Frontal cortex (tissue), 4 donors: ENCODE data around the gene KCNQ1. TPM values are rescaled to one million over a fixed set of nuclear protein-coding genes. Genes with fewer than 3 reads are reported as not detected.

Source experiments
- DNase-seq, 2 donors: peaks; one replicate each; pipeline ENCODE4 v3.0.0; 2012; ENCODE audit warnings: low spot score in 2 of 2
- FAIRE-seq: peaks from 2 replicates; lab custom pipeline; 2012; peaks lifted over from hg19 to GRCh38; lab: Jason Lieb, UNC
- small RNA-seq: library from RNA; depleted of rRNA; stranded (forward); fragments of <200 nt; gene quantifications from one replicate; pipeline ENCODE3, GENCODE V24; 2014
- total RNA-seq: library from RNA; depleted of rRNA; stranded (reverse); fragments of >200 nt; gene quantifications from one replicate; pipeline ENCODE4 v1.2.3, GENCODE V29; 2014
- donor health status: control.
- donor health status: control.
- donor health status: control.

Gene KCNQ1
- total RNA-seq, 1 donor from 2014 or later, result under 0.01 TPM

DNA sequence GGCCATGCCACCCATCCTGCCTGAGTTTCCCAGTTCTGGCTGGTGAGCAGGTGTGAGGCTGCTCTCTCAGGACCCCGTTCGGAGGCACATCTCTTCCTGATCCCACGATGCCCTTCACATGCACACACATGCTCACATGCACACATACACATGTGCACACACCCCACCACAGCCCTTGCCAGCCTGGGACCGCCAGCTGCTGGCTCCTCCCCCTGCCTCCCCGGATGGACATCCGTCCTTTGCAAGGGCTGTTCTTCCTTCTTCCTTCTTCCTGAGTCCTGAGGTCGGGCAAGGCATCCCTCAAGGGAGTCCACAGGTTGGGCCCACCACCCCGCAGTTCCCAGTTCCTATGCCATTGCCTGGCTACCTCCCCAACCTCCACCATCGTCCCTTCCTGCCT lies 451.2 kb downstream of the KCNQ1 start:
- FAIRE-seq, result no peak
- DNase-seq, result no peak

DNA sequence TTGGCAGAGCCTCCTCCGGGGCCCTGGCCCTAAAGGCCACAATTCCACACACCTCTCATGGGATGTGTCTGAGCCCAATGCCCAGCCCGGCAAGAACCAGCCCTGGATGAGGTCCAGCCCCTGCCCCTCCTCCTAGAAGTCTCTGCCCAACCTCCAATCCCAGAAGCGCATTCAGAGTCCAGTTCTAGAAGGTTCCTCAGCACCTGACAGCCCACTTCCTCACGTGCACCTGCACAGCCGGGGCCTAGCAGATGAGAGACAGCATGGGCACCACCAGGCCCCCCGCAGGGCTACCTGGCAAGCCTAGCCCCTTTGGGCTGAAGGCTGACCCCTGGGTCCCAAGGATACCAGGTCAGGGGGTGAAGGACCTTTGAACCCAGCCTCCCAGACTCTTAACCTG lies 452.2 kb downstream of the KCNQ1 start:
- DNase-seq (no peak), FAIRE-seq (no peak)

DNA sequence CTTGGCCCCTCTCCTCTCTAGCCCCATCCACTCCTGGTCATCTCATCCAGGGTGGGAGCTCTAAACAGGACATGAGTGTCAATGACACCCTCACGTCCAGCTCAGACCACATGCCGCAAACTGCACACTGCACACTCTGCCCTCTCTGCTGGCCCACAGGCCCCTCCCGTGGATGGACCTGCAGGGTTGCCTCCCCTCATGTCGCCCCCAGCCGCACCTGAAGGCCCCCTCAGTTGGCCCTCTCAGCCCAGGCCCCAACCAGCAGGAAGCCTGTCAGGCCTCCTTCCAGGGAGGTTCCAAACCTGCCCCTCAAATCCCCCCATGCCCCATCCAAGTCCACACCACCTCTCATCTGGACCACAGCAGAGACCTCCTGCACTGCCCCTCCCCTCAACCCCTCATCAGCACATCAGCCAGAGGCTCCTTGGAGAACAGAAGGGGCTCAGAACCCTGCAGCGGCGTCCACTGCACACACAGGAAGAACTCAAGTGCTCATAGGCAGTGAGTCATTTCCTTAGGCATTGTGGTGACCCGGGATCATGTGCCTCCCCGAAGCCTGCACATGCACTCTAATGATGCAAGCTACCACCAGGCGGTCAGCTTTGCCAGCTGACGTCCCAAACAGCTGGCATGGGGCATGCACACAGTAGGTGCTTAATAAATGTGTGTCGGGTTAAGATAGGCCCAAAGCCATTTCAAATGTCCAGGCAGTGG lies 453.7 kb downstream of the KCNQ1 start:
- no peak for FAIRE-seq
- no peak for DNase-seq

Small RNAs within 50 kb of the gene (small RNA-seq; reads per million reads assigned to genes)
- gene AC013791.1 (not detected), gene COX6CP18 (not detected), gene RF01947 (not detected), gene RF01948 (not detected), gene RF01950 (not detected)

Other genes with a start within 250 kb of the KCNQ1 start
- gene ASCL2, start 174.4 kb upstream of the KCNQ1 start, total RNA-seq, result 0.82 TPM
- under 0.01 TPM for gene C11orf21, start 143.1 kb upstream of the KCNQ1 start, total RNA-seq
- 0.41 TPM for gene TSPAN32, start 143.0 kb upstream of the KCNQ1 start, total RNA-seq
- 67.7 TPM for gene CD81, start 67.7 kb upstream of the KCNQ1 start, total RNA-seq
- gene TSSC4, start 44.3 kb upstream of the KCNQ1 start, total RNA-seq, result 31.8 TPM
- gene TRPM5, start 494 bp upstream of the KCNQ1 start, total RNA-seq, result not detected